A673 (cell line): Measurements from ENCODE around the gene EXOC3L1.

Experiments used
- EZH2 ChIP-seq: fragments of 200-600 bp; sonication (generic); IDR thresholded peaks from 2 replicates; pipeline ENCODE4 v1.6.1; 2017; ENCODE audit warnings: borderline replicate concordance, low read depth, mild to moderate bottlenecking, mixed read lengths, antibody characterized with exemption, low read length; ENCODE audit not compliant: poor library complexity, severe bottlenecking
- TF ChIP-seq, protein P1 (sequence below): fragments of 300-800, 200-600 bp; sonication (generic); conservative IDR thresholded peaks from 2 replicates; pipeline ENCODE4 v1.5.1; 2017; ENCODE audit warnings: low read depth, mild to moderate bottlenecking, antibody characterized with exemption, low read length, moderate library complexity, mixed read lengths

DNA sequence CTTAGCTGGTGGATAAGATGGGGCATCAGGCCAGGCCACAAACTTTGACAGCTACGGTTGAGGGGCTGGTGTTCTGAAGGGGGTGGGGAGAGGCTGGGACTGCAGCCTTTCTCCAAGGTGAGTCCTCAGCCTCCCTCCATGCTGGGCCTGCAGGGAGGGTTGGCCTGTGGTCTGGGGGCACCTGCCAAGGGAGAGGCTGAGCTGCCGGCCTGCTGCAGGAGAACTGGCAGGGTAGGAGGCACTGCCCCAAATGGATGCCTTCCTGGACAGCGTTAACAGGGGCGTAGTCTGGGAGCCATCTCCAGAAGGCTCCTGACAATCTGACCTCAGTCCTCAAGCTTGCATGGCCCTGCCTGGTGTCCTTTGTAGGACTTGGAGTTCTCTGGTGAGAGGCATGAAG lies 14.1 kb upstream of the EXOC3L1 start:
- TF ChIP-seq, protein P1, sequence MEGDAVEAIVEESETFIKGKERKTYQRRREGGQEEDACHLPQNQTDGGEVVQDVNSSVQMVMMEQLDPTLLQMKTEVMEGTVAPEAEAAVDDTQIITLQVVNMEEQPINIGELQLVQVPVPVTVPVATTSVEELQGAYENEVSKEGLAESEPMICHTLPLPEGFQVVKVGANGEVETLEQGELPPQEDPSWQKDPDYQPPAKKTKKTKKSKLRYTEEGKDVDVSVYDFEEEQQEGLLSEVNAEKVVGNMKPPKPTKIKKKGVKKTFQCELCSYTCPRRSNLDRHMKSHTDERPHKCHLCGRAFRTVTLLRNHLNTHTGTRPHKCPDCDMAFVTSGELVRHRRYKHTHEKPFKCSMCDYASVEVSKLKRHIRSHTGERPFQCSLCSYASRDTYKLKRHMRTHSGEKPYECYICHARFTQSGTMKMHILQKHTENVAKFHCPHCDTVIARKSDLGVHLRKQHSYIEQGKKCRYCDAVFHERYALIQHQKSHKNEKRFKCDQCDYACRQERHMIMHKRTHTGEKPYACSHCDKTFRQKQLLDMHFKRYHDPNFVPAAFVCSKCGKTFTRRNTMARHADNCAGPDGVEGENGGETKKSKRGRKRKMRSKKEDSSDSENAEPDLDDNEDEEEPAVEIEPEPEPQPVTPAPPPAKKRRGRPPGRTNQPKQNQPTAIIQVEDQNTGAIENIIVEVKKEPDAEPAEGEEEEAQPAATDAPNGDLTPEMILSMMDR: no peak
- TF ChIP-seq EZH2: no peak
